WTC11 (cell line): ENCODE data around the gene SLC11A1. TPM values are rescaled to one million over a fixed set of nuclear protein-coding genes. Genes with fewer than 3 reads are reported as not detected.

ENCODE experiments used
- ATAC-seq: fragments of 200-7000 bp; cut with Tn5 transposase; 2 replicates; pipeline ENCODE4 v1.10.0; 2021; ENCODE audit warnings: mild to moderate bottlenecking, moderate library complexity
- CTCF ChIA-PET: fragments of 300-600 bp; sonication (Branson Sonifier 250); formaldehyde crosslinking; loops from one replicate; lab custom pipeline; 2021; ENCODE audit warnings: antibody characterized with exemption; lab: Charles Lee
- POLR2A ChIA-PET: fragments of 350-600 bp; sonication (Branson Sonifier 250); formaldehyde crosslinking; loops from one replicate; lab custom pipeline; 2021; ENCODE audit warnings: antibody characterized with exemption; lab: Charles Lee
- DNase-seq: peaks from one replicate; pipeline ENCODE4 v3.0.0; 2021; ENCODE audit warnings: low spot score
- H3K27ac Mint-ChIP-seq: 2 replicates; pipeline ENCODE4 v1.8.0; 2021; ENCODE audit warnings: mixed read lengths
- H3K27me3 Mint-ChIP-seq: 2 replicates; pipeline ENCODE4 v1.8.0; 2021; ENCODE audit warnings: low read depth, mild to moderate bottlenecking, moderate library complexity, mixed read lengths
- H3K36me3 Mint-ChIP-seq: 2 replicates; pipeline ENCODE4 v1.8.0; 2021; ENCODE audit warnings: mixed read lengths
- H3K4me1 Mint-ChIP-seq: 2 replicates; pipeline ENCODE4 v1.8.0; 2022; ENCODE audit warnings: mixed read lengths
- H3K4me3 Mint-ChIP-seq: 2 replicates; pipeline ENCODE4 v1.8.0; 2021; ENCODE audit warnings: mild to moderate bottlenecking, moderate library complexity, mixed read lengths
- H3K9me3 Mint-ChIP-seq: 2 replicates; pipeline ENCODE4 v1.8.0; 2021; ENCODE audit warnings: mixed read lengths
- AR ChIP-seq: fragments of 250-450 bp; sonication (Bioruptor Pico); IDR thresholded peaks from 2 replicates; pipeline ENCODE4 v1.9.0; 2021; ENCODE audit warnings: mild to moderate bottlenecking
- CREM ChIP-seq: sonication (generic); formaldehyde crosslinking; IDR thresholded peaks from 2 replicates; pipeline ENCODE4 v1.8.1; 2022; ENCODE audit warnings: mild to moderate bottlenecking, missing genetic modification reagents, moderate library complexity
- GABPB1 ChIP-seq: sonication (generic); formaldehyde crosslinking; IDR thresholded peaks from 2 replicates; pipeline ENCODE4 v1.8.1; 2023; ENCODE audit warnings: mild to moderate bottlenecking, missing genetic modification reagents
- NFATC4 ChIP-seq: fragments of 250-450 bp; sonication (Bioruptor Pico); IDR thresholded peaks from 2 replicates; pipeline ENCODE4 v1.9.0; 2021; ENCODE audit warnings: mild to moderate bottlenecking
- NR3C1 ChIP-seq: sonication (generic); formaldehyde crosslinking; conservative IDR thresholded peaks from 2 replicates; pipeline ENCODE4 v1.8.1; 2023; ENCODE audit warnings: low read depth, mild to moderate bottlenecking, missing genetic modification reagents
- RORB ChIP-seq: fragments of 250-450 bp; sonication (Bioruptor Pico); IDR thresholded peaks from 2 replicates; pipeline ENCODE4 v1.9.0; 2021; ENCODE audit warnings: mild to moderate bottlenecking
- SMAD4 ChIP-seq: sonication (generic); formaldehyde crosslinking; IDR thresholded peaks from 2 replicates; pipeline ENCODE4 v1.8.0; 2022; ENCODE audit warnings: mild to moderate bottlenecking, missing genetic modification reagents
- TEAD1 ChIP-seq: sonication (generic); formaldehyde crosslinking; IDR thresholded peaks from 2 replicates; pipeline ENCODE4 v1.8.0; 2022; ENCODE audit warnings: mild to moderate bottlenecking, missing genetic modification reagents
- TP53 ChIP-seq: sonication (generic); formaldehyde crosslinking; IDR thresholded peaks from 2 replicates; pipeline ENCODE4 v1.8.1; 2023; ENCODE audit warnings: mild to moderate bottlenecking, missing genetic modification reagents
- USF2 ChIP-seq: sonication (generic); formaldehyde crosslinking; IDR thresholded peaks from 2 replicates; pipeline ENCODE4 v1.8.1; 2023; ENCODE audit warnings: mild to moderate bottlenecking, missing genetic modification reagents, moderate library complexity
- ZBTB43 ChIP-seq: sonication (generic); formaldehyde crosslinking; IDR thresholded peaks from 2 replicates; pipeline ENCODE4 v1.8.1; 2023; ENCODE audit warnings: mild to moderate bottlenecking, missing genetic modification reagents
- ZNF121 ChIP-seq: sonication (generic); formaldehyde crosslinking; IDR thresholded peaks from 2 replicates; pipeline ENCODE4 v1.8.0; 2023; ENCODE audit warnings: missing genetic modification reagents
- ZNF263 ChIP-seq: sonication (generic); formaldehyde crosslinking; IDR thresholded peaks from 2 replicates; pipeline ENCODE4 v1.8.1; 2022; ENCODE audit warnings: low read depth, mild to moderate bottlenecking, moderate library complexity, missing genetic modification reagents
- ZNF281 ChIP-seq: sonication (generic); formaldehyde crosslinking; IDR thresholded peaks from 2 replicates; pipeline ENCODE4 v1.8.0; 2023; ENCODE audit warnings: mild to moderate bottlenecking, missing genetic modification reagents
- ZNF396 ChIP-seq: fragments of 250-450 bp; sonication (Bioruptor Pico); IDR thresholded peaks from 2 replicates; pipeline ENCODE4 v1.8.0; 2021; ENCODE audit warnings: mild to moderate bottlenecking, moderate library complexity, borderline replicate concordance
- ZNF425 ChIP-seq: fragments of 250-450 bp; sonication (Bioruptor Pico); conservative IDR thresholded peaks from 2 replicates; pipeline ENCODE4 v1.9.0; 2021; ENCODE audit warnings: mild to moderate bottlenecking
- ZNF532 ChIP-seq: fragments of 250-450 bp; sonication (Bioruptor Pico); IDR thresholded peaks from 2 replicates; pipeline ENCODE4 v1.9.0; 2021; ENCODE audit warnings: mild to moderate bottlenecking, borderline replicate concordance
- ZNF671 ChIP-seq: fragments of 250-450 bp; sonication (Bioruptor Pico); IDR thresholded peaks from 2 replicates; pipeline ENCODE4 v1.8.0; 2021; ENCODE audit warnings: mild to moderate bottlenecking
- ZSCAN18 ChIP-seq: fragments of 250-450 bp; sonication (Bioruptor Pico); IDR thresholded peaks from 2 replicates; pipeline ENCODE4 v2.1.2; 2022; ENCODE audit warnings: mild to moderate bottlenecking, moderate library complexity
- total RNA-seq: library from RNA; stranded (reverse); gene quantifications from 3 replicates; pipeline ENCODE4 v1.2.3, GENCODE V29; 2021

Gene SLC11A1
- total RNA-seq, 1 experiment from 2014 or later: 0.31 TPM

GRCh38 chr2:218407717-218408116 is 25.6 kb downstream of the SLC11A1 start (continued):
- TF ChIP-seq ZNF121 (no peak), NFATC4 (CRISPR knock-in tag) (no peak), RORB (CRISPR knock-in tag) (no peak)

GRCh38 chr2:218418321-218418716 is 36.2 kb downstream of the SLC11A1 start:
- DNase-seq (no peak), ATAC-seq (no peak)
- Mint-ChIP-seq H3K27ac (no peak overlapping the region), H3K27me3 (no peaks in the 10 kb centered on the region; the same call in 1 of the 2 replicates), H3K4me1 (peaks cover 6% of the 10 kb centered on the region), H3K9me3 (no peaks in the 10 kb centered on the region), H3K4me3 (no peak overlapping the region), H3K36me3 (no peaks in the 10 kb centered on the region)
- ChIA-PET CTCF (no interaction called here), POLR2A (interaction anchor here (0.6 kb wide), 1 partner anchor 58 kb away, joined by 3 read pairs; no protein-coding TSS in a partner anchor)
- TF ChIP-seq RORB (CRISPR knock-in tag): no peak
- no peak for TF ChIP-seq NR3C1 (CRISPR knock-in tag)
- no peak for TF ChIP-seq GABPB1 (CRISPR knock-in tag)
- no peak for TF ChIP-seq ZNF281 (CRISPR knock-in tag)
- no peak for TF ChIP-seq USF2 (CRISPR knock-in tag)
- no peak for TF ChIP-seq ZSCAN18 (CRISPR knock-in tag)
- no peak for TF ChIP-seq TP53 (CRISPR knock-in tag)
- TF ChIP-seq ZBTB43 (CRISPR knock-in tag): no peak
- TF ChIP-seq ZNF263: no peak
- no peak for TF ChIP-seq ZNF396 (CRISPR knock-in tag)
- TF ChIP-seq TEAD1 (CRISPR knock-in tag): no peak
- no peak for TF ChIP-seq ZNF425
- no peak for TF ChIP-seq AR
- no peak for TF ChIP-seq CREM
- no peak for TF ChIP-seq ZNF671 (CRISPR knock-in tag)
- TF ChIP-seq ZNF532 (CRISPR knock-in tag): no peak
- TF ChIP-seq SMAD4 (CRISPR knock-in tag): no peak
